CD4-positive, alpha-beta memory T cell (primary cell): ENCODE measurements around the gene CPNE4. TPM values are rescaled to one million over a fixed set of nuclear protein-coding genes. Genes with fewer than 3 reads are reported as not detected.

Experiments
- CTCF ChIA-PET: fragments of 350-600 bp; sonication (Branson Sonifier 250); formaldehyde crosslinking; loops from one replicate; lab custom pipeline; 2021; ENCODE audit warnings: inconsistent platforms; ENCODE audit not compliant: partially characterized antibody; lab: Charles Lee
- POLR2A ChIA-PET: fragments of 350-600 bp; sonication (Branson Sonifier 250); formaldehyde crosslinking; loops from one replicate; lab custom pipeline; 2021; ENCODE audit not compliant: partially characterized antibody; lab: Charles Lee
- DNase-seq, 5 donors: peaks; one replicate each; pipeline versions ENCODE4 v3.0.0 to v3.0.0-alpha.2; 2020 to 2022; ENCODE audit warnings: mixed read lengths in 1 of 5
- H3K27ac ChIP-seq: one replicate; pipeline ENCODE4 v1.7.0; 2013; ENCODE audit warnings: low read depth, low read length
- H3K27me3 ChIP-seq: 2 replicates; pipeline ENCODE4 v1.7.0; 2013; ENCODE audit warnings: mild to moderate bottlenecking, low read length, moderate library complexity; ENCODE audit not compliant: insufficient read depth
- H3K36me3 ChIP-seq: 2 replicates; pipeline ENCODE4 v1.7.0; 2013; ENCODE audit warnings: mild to moderate bottlenecking, low read length, moderate library complexity; ENCODE audit not compliant: insufficient read depth
- H3K4me1 ChIP-seq: 2 replicates; pipeline ENCODE4 v1.7.0; 2013; ENCODE audit warnings: mild to moderate bottlenecking, low read length, moderate library complexity; ENCODE audit not compliant: insufficient read depth
- H3K4me3 ChIP-seq, 2 donors: one replicate each; pipeline ENCODE4 v1.7.0; 2013; ENCODE audit warnings: low read length in 2 of 2, mild to moderate bottlenecking in 1 of 2
- H3K9me3 ChIP-seq, 2 donors: one replicate each; pipeline ENCODE4 v1.7.0; 2013; ENCODE audit warnings: low read length in 2 of 2, control low read depth in 1 of 2; ENCODE audit not compliant: control insufficient read depth in 1 of 2
- H3K27ac Mint-ChIP-seq, 7 donors: one replicate each; pipeline ENCODE4 v1.8.0; 2020 to 2021; ENCODE audit warnings: mixed read lengths in 7 of 7, mild to moderate bottlenecking in 6 of 7, inconsistent platforms in 3 of 7, moderate library complexity in 3 of 7
- H3K27me3 Mint-ChIP-seq, 2 donors: one replicate each; pipeline ENCODE4 v1.8.0; 2020 to 2021; ENCODE audit warnings: mixed read lengths in 2 of 2
- H3K36me3 Mint-ChIP-seq, 2 donors: one replicate each; pipeline ENCODE4 v1.8.0; 2020 to 2021; ENCODE audit warnings: mixed read lengths in 2 of 2, inconsistent platforms in 1 of 2, mild to moderate bottlenecking in 1 of 2
- H3K4me1 Mint-ChIP-seq, 4 donors: one replicate each; pipeline ENCODE4 v1.8.0; 2020 to 2021; ENCODE audit warnings: mixed read lengths in 4 of 4, mild to moderate bottlenecking in 1 of 4
- H3K4me3 Mint-ChIP-seq, 8 donors: one replicate each; pipeline ENCODE4 v1.8.0; 2020 to 2021; ENCODE audit warnings: mixed read lengths in 8 of 8, mild to moderate bottlenecking in 7 of 8, moderate library complexity in 6 of 8, inconsistent platforms in 3 of 8
- H3K9me3 Mint-ChIP-seq, 8 donors: one replicate each; pipeline ENCODE4 v1.8.0; 2020 to 2021; ENCODE audit warnings: mixed read lengths in 8 of 8, mild to moderate bottlenecking in 5 of 8, inconsistent platforms in 3 of 8, moderate library complexity in 1 of 8
- intact Hi-C: fragments of 100-400 bp; cut with micrococcal nuclease; formaldehyde crosslinking; loops from one replicate; pipeline ENCODE4 v1.15.1; 2023
- polyA plus RNA-seq, 2 donors: library from polyadenylated mRNA; unstranded; fragments of 300-500 nt; fragmentation: Illumina TruSeq; gene quantifications; one replicate each; pipeline ENCODE4 v1.2.3, GENCODE V29; 2021
- total RNA-seq, 2 experiments: library from RNA; stranded (reverse); gene quantifications; one replicate each; pipeline ENCODE4 v1.2.3, GENCODE V29; 2021

The CPNE4 gene
- total and polyA plus RNA-seq, 4 experiments from 2014 or later, result not detected

DNA sequence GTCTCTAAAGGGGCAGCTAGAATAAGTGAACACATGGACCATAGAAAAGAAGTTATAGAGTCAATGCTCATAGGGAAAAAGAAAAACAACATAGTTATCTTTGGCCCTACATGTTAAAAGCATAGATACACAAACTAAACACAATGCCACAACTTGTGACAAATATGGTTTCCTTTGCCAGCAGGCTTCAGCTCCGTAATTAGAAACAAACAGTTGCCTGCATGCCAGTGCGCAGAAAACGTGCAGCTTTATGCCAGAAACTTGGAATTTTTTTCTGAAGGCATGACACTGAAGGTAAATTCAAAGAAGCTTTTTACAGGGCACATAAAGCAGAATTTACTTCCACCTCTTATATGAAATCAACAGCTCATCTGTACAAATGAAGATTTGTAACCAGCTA is 2.2 kb upstream of the CPNE4 start:
- Histone ChIP-seq H3K9me3 (no peaks in the 10 kb centered on the region), H3K4me1 (peaks cover 9% of the 10 kb centered on the region), H3K27ac (no peak overlapping the region), H3K4me3 (no peak overlapping the region), H3K36me3 (no peaks in the 10 kb centered on the region), H3K27me3 (peaks cover 26% of the 10 kb centered on the region)
- ChIA-PET CTCF (interaction anchor here (1.4 kb wide), 1 partner anchor 9 kb away, joined by 3 read pairs; no protein-coding TSS in a partner anchor), POLR2A (no interaction called here)
- Mint-ChIP-seq H3K36me3 (peaks cover 0 to 3% of the 10 kb centered on the region in 2 donors), H3K4me1 (peaks cover 4 to 17% (median 11%) of the 10 kb centered on the region in 4 donors), H3K4me3 (no peak overlapping the region), H3K27me3 (peaks cover 42 to 51% of the 10 kb centered on the region in 2 donors), H3K27ac (no peak overlapping the region), H3K9me3 (peaks cover 0 to 15% (median 1%) of the 10 kb centered on the region in 8 donors)
- intact Hi-C loops, result no loop called here
- DNase-seq, result no peak

DNA sequence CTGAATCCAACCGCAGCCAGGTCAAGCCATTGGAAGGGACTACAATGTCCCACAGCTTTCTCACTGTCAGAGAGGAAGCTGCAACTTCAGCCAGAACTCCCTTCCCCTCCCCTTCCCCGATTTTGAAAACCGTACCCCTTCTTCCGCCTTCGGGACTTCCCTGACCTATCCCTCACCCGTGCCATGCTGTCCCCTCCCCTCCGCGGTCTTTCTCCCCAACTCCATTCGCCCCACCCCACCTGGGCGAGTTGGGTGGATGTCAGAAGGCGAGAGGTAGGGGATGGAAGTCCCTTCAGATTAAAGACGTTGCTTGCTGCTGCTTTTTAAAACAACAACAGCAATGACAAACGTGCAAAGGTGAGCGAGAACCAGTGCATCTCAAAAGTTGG is 723 bp downstream of the CPNE4 start:
- Histone ChIP-seq H3K27ac (no peak overlapping the region), H3K27me3 (peaks cover 31% of the 10 kb centered on the region), H3K4me1 (peaks cover 9% of the 10 kb centered on the region), H3K9me3 (no peaks in the 10 kb centered on the region), H3K4me3 (no peak overlapping the region), H3K36me3 (no peaks in the 10 kb centered on the region)
- peaks cover 48 to 63% of the 10 kb centered on the region in 2 donors for H3K27me3 Mint-ChIP-seq
- DNase-seq, result no peak
- peak overlapping the region in 6 of 8 donors; percentile 11 to 75 (median 60) for H3K4me3 Mint-ChIP-seq
- peaks cover 0 to 3% of the 10 kb centered on the region in 2 donors for H3K36me3 Mint-ChIP-seq
- H3K9me3 Mint-ChIP-seq, result peaks cover 0 to 15% (median 1%) of the 10 kb centered on the region in 8 donors
- intact Hi-C loops, result no loop called here
- H3K27ac Mint-ChIP-seq, result peak overlapping the region in 1 of 7 donors; percentile 62
- ChIA-PET CTCF (no interaction called here), POLR2A (no interaction called here)
- H3K4me1 Mint-ChIP-seq, result peaks cover 4 to 20% (median 11%) of the 10 kb centered on the region in 4 donors

DNA sequence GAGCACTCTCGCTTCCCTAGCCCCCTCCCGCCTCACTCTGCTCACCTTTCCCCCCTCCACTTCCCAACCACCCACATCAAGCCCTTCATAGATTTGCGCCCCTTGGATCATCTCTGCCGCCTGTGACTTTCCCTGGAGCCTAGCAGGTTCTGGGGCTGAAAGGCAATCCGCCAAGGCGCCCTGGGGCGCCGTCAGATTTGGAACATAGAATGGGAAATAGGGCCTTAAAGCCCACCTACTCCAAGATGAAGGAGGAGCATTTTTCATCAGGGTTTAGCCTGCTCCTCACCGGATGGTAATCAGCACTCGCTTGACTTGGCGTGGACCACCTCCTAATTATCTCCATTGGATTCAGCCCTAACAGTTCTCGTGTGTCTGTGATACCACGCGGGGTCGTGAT is 1.3 kb downstream of the CPNE4 start:
- Histone ChIP-seq H3K27ac (no peak overlapping the region), H3K4me1 (peaks cover 9% of the 10 kb centered on the region), H3K36me3 (no peaks in the 10 kb centered on the region), H3K4me3 (no peak overlapping the region), H3K27me3 (peaks cover 32% of the 10 kb centered on the region), H3K9me3 (no peaks in the 10 kb centered on the region)
- peaks cover 0 to 3% of the 10 kb centered on the region in 2 donors for H3K36me3 Mint-ChIP-seq
- intact Hi-C loops, result no loop called here
- ChIA-PET POLR2A (no interaction called here), CTCF (no interaction called here)
- H3K4me1 Mint-ChIP-seq, result peaks cover 4 to 20% (median 11%) of the 10 kb centered on the region in 4 donors
- DNase-seq, result no peak
- peaks cover 0 to 15% (median 1%) of the 10 kb centered on the region in 8 donors for H3K9me3 Mint-ChIP-seq
- H3K4me3 Mint-ChIP-seq, result no peak overlapping the region
- no peak overlapping the region for H3K27ac Mint-ChIP-seq
- H3K27me3 Mint-ChIP-seq, result peaks cover 47 to 63% of the 10 kb centered on the region in 2 donors

DNA sequence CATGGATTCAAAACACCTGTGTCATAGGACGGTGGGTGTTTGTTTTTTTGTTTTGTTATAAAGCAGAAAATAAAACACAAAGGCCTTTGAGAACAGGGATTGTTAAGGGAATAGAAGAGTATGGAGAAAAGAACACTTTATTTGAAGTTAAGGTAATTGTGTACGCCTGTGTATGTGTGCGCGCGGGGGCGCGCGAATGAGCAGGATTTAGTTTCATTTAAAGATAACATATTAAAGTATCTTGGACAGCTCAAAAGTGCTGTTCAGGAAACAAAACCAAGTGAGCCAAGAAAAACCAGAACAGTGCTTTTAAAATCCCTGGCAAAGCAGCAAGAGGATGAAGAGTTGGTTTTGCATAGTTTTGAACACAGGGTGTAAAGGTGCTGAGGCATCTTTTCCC is 1.9 kb downstream of the CPNE4 start:
- peaks cover 0 to 11% (median 1%) of the 10 kb centered on the region in 8 donors for H3K9me3 Mint-ChIP-seq

DNA sequence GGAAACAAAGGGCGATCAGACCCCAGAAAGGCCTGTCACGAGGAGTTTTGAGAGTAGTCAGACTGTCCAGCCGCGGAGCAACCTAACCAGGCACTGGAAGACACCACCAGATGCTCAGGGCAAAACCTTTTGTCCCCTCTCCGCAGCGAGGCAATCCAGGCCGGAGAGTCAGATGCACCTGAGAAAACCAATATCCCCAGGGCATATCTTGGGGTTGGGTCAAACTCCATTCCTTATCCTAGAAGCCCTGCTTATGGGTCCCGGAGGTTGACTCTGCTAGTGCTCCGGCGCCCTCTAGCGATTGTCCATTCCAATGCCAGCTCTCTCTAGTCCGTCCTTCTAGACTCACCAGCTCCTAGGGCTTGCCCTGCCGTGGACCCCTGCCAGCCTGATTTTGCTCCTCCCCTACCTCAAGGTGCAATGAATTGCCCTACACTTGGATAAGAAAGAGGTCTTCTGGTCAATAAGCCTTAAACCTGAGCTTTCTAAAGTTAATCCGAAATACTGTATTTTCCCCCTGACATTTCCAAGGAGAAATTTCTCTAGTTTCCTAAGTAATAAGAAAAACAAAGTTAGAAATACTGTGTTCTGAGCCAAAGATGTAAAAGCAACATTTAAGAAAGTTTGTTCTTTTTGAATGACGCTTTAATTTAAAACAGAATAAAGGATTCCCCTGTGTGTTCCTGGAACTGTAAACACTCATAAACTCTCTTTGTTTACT is 5.5 kb downstream of the CPNE4 start:
- Histone ChIP-seq H3K4me3 (no peak overlapping the region), H3K27ac (no peak overlapping the region), H3K36me3 (no peaks in the 10 kb centered on the region), H3K27me3 (peaks cover 16% of the 10 kb centered on the region), H3K4me1 (peaks cover 3% of the 10 kb centered on the region), H3K9me3 (no peaks in the 10 kb centered on the region)
- ChIA-PET POLR2A (no interaction called here), CTCF (interaction anchor here (1.0 to 2.0 kb wide), 5 partner anchors 9 to 996 kb away, joined by 3 to 10 read pairs (median 4); no protein-coding TSS in a partner anchor)
- Mint-ChIP-seq H3K27me3 (peaks cover 35 to 38% of the 10 kb centered on the region in 2 donors), H3K9me3 (peaks cover 0 to 4% (median 0%) of the 10 kb centered on the region in 8 donors), H3K27ac (no peak overlapping the region), H3K4me3 (no peak overlapping the region), H3K4me1 (peaks cover 3 to 11% (median 5%) of the 10 kb centered on the region in 4 donors), H3K36me3 (no peaks in the 10 kb centered on the region)
- intact Hi-C loops, result no loop called here
- DNase-seq, result peak in 4 of 5 donors; percentile 27 to 31 (median 29)

More for the DNA sequence above, 1.9 kb downstream of the CPNE4 start:
- H3K27ac Mint-ChIP-seq, result no peak overlapping the region
- no peak for DNase-seq
- H3K36me3 Mint-ChIP-seq, result peaks cover 0 to 3% of the 10 kb centered on the region in 2 donors
- Histone ChIP-seq H3K27me3 (peaks cover 32% of the 10 kb centered on the region), H3K4me3 (no peak overlapping the region), H3K4me1 (peaks cover 9% of the 10 kb centered on the region), H3K36me3 (no peaks in the 10 kb centered on the region), H3K9me3 (no peaks in the 10 kb centered on the region), H3K27ac (no peak overlapping the region)
- H3K4me3 Mint-ChIP-seq, result no peak overlapping the region
- H3K4me1 Mint-ChIP-seq, result peaks cover 4 to 20% (median 11%) of the 10 kb centered on the region in 4 donors
- intact Hi-C loops, result no loop called here
- POLR2A ChIA-PET, result no interaction called here
- H3K27me3 Mint-ChIP-seq, result peaks cover 44 to 63% of the 10 kb centered on the region in 2 donors
- CTCF ChIA-PET, result interaction anchor here (0.8 kb wide), 1 partner anchor 1000 kb away, joined by 3 read pairs; no protein-coding TSS in a partner anchor

DNA sequence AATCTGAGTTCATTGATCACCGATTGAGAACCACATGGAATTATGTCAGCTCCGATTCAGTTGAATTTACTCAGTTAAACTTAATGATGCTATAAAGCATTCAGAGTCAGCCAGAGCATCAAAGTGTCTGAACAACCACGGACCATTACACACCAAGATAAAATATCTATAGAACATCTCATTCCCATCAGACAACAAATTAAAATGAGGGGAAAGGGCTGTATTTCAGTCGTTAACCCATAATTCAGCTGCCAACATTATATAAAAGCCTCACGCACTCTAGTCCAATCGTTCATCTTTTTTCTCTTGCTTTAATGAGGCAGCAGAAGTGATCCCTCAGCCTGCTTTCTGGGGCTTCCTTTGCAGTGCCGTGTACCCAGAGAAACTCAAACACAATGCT is 11.9 kb downstream of the CPNE4 start:
- no peak overlapping the region for H3K4me3 Mint-ChIP-seq
- POLR2A ChIA-PET, result no interaction called here
- Histone ChIP-seq H3K9me3 (no peaks in the 10 kb centered on the region), H3K27me3 (no peaks in the 10 kb centered on the region), H3K4me1 (no peaks in the 10 kb centered on the region), H3K4me3 (no peak overlapping the region), H3K27ac (no peak overlapping the region), H3K36me3 (no peaks in the 10 kb centered on the region)
- H3K27me3 Mint-ChIP-seq, result peaks cover 0 to 12% of the 10 kb centered on the region in 2 donors
- H3K4me1 Mint-ChIP-seq, result no peaks in the 10 kb centered on the region
- H3K36me3 Mint-ChIP-seq, result no peaks in the 10 kb centered on the region
- intact Hi-C loops, result no loop called here
- H3K27ac Mint-ChIP-seq, result no peak overlapping the region
- CTCF ChIA-PET, result no interaction called here
- no peak for DNase-seq
- H3K9me3 Mint-ChIP-seq, result no peaks in the 10 kb centered on the region

DNA sequence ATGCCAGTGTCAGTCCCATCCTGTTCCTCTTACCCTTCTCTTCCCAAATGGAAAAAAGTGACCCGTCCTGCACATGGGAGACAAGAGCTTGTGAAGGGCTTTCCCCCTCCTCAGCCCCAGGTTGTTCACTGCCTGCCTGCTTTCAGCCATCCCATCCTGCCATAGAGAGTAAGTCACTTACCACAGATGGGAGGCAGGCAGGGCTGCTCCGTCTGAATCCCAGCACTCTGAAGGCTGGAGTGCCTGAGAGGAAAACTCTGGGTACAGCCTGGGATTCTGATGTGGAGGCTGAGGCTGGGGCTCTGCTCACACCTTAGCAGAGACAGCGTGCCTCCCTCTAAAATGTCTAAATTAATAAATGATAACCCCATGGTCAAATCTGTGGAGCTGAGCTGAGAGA is 14.8 kb downstream of the CPNE4 start:
- intact Hi-C loops, result no loop called here

More for the DNA sequence above, 14.8 kb downstream of the CPNE4 start:
- Histone ChIP-seq H3K4me1 (no peaks in the 10 kb centered on the region), H3K36me3 (no peaks in the 10 kb centered on the region), H3K4me3 (no peak overlapping the region), H3K27me3 (no peaks in the 10 kb centered on the region), H3K9me3 (no peaks in the 10 kb centered on the region), H3K27ac (no peak overlapping the region)
- H3K4me3 Mint-ChIP-seq, result no peak overlapping the region
- peaks cover 0 to 19% of the 10 kb centered on the region in 2 donors for H3K27me3 Mint-ChIP-seq
- CTCF ChIA-PET, result no interaction called here
- POLR2A ChIA-PET, result no interaction called here
- H3K36me3 Mint-ChIP-seq, result no peaks in the 10 kb centered on the region
- no peak overlapping the region for H3K27ac Mint-ChIP-seq
- DNase-seq, result no peak
- H3K4me1 Mint-ChIP-seq, result no peaks in the 10 kb centered on the region
- no peaks in the 10 kb centered on the region for H3K9me3 Mint-ChIP-seq
